ENCODE measurements around the gene BSND. TPM values are rescaled to one million over a fixed set of nuclear protein-coding genes. Genes with fewer than 3 reads are reported as not detected.

BSND gene
- total RNA-seq, 3 donors from 2014 or later: not detected

DNA sequence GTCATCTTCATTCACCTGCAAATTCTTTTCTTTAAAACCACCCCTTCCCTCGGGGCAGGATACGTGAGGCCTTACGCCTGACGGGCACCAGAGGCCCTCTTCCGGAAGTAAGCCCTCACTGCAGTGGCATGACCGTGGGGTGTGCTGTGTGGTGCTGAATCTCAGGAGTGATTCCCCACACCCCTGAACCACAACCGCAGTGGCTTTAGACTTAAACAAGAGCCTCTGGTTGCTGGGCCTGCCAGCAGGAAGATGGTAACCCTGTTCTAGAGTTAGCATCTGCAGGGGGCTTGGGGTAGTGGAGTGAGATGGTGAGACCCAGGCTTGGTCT lies 12.1 kb downstream of the BSND start:
- ATAC-seq: no peak
- DNase-seq: no peak
- no peak for TF ChIP-seq CTCF (IDR thresholded peaks at IDR 0.05)
- no peak overlapping the region for H3K4me3 ChIP-seq
- no peaks in the 10 kb centered on the region for H3K9me3 ChIP-seq
- intact Hi-C loops (cut with DNase I, micrococcal nuclease): no loop called here
- no peaks in the 10 kb centered on the region for H3K4me1 ChIP-seq (ENCODE audit: low read depth)
- no peaks in the 10 kb centered on the region for H3K36me3 ChIP-seq (ENCODE audit: low read depth)

GRCh38 chr1:55012661-55013060 lies 13.9 kb downstream of the BSND start:
- Histone ChIP-seq H3K4me1 (ENCODE audit: low read depth) (no peaks in the 10 kb centered on the region), H3K36me3 (ENCODE audit: low read depth) (no peaks in the 10 kb centered on the region), H3K4me3 (no peak overlapping the region), H3K9me3 (no peaks in the 10 kb centered on the region)
- TF ChIP-seq CTCF (IDR thresholded peaks at IDR 0.05): no peak
- DNase-seq (no peak), ATAC-seq (no peak)
- intact Hi-C loops (cut with DNase I, micrococcal nuclease): no loop called here

DNA sequence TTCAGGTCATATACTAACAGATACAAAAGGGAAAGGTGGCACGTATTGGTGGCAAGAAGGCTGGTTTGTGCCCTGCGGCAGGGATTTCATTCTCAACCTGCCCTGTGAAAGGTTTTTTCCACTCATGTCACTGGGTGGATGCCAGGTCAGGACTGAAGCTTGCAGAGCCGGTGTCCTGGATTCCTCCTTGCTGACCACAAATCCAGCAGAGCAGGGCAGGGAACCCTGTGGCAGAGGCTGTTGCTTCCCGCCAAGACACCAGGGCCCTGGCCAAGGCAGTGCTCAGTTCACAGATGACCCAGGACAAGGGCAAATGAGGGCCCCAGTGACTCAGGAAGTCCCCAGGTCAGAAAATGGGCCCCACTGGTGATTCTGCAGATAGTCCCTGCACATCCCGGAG lies 16.4 kb downstream of the BSND start:
- Histone ChIP-seq H3K9me3 (no peaks in the 10 kb centered on the region), H3K4me3 (no peak overlapping the region), H3K36me3 (ENCODE audit: low read depth) (no peaks in the 10 kb centered on the region), H3K4me1 (ENCODE audit: low read depth) (no peaks in the 10 kb centered on the region)
- DNase-seq: no peak
- TF ChIP-seq CTCF (IDR thresholded peaks at IDR 0.05): no peak
- no peak for ATAC-seq
- intact Hi-C loops (cut with DNase I, micrococcal nuclease): no loop called here

DNA sequence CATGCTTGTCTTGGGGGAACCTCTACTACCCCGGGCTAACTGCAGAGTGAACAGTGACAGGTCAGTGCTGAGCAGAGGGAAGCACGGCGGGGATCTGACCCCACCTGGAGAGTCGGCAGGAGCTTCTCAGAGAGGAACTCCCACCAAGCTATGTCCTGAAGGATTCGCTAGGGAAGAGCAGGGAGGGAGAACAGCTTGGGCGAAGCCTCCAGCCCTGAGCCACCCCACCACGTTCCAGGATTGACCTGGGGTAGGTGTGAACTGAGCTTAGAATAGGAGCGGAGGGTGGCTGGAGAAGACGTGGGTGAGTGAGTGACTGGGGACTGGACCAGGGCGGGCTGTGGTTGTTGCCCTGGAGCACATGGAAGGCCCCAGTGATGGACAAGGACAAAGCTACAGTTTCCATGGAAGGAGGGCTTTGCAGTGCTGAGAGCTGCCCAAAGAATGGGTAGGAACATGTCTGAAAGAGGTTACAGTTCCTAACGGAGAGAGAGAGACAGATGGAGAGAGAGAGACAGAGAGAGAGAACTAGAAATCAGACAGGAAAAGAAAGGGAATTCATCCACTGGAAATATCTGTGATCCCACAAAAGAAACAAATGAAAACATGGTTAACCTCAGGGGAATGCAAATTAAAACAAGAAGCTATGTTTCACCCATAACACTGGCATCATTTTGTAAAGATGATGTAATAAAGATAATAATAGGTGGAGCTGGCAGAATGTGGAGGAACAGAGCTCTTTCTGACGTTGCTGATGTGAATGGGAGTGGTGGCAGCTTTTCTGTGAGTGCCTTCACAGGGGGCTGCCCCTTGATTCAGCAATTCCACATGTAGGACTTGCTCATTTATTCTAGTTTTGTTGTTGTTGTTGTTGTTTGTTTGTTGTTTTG lies 17.2 kb downstream of the BSND start:
- no peak for DNase-seq
- TF ChIP-seq CTCF (IDR thresholded peaks at IDR 0.05): no peak
- no peak overlapping the region for H3K4me3 ChIP-seq
- intact Hi-C loops (cut with DNase I, micrococcal nuclease): no loop called here
- H3K9me3 ChIP-seq: no peaks in the 10 kb centered on the region
- H3K36me3 ChIP-seq (ENCODE audit: low read depth): no peaks in the 10 kb centered on the region
- H3K4me1 ChIP-seq (ENCODE audit: low read depth): no peaks in the 10 kb centered on the region
- ATAC-seq: no peak

DNA sequence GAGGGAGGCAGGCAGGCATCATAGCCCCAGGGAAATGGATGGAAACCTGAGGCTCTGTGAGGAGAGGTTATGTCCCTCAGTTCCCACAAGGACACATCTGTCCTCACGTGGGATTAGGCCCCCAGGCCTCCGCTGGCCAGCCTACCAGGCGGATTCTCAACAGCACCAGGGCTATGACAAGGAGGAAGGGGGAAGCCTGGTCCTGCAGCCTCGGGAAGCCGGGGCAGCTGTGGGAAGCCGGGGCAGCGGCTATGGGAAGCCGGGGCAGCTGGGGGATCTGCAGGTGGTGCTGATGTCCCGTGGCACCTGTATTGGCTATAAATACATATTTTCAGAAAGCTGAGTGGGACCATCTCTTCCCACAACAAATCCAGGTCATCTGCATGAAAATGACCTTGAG lies 19.7 kb downstream of the BSND start:
- Histone ChIP-seq H3K9me3 (no peaks in the 10 kb centered on the region), H3K36me3 (ENCODE audit: low read depth) (no peaks in the 10 kb centered on the region), H3K4me3 (no peak overlapping the region), H3K4me1 (ENCODE audit: low read depth) (no peaks in the 10 kb centered on the region)
- no peak for TF ChIP-seq CTCF (IDR thresholded peaks at IDR 0.05)
- ATAC-seq: no peak
- intact Hi-C loops (cut with DNase I, micrococcal nuclease): no loop called here
- no peak for DNase-seq
